B cell (primary cell): ENCODE measurements around the gene MYL4. TPM values are rescaled to one million over a fixed set of nuclear protein-coding genes. Genes with fewer than 3 reads are reported as not detected.

Source experiments
- ATAC-seq: fragments of 200-7000 bp; cut with Tn5 transposase; one replicate; pipeline ENCODE4 v1.10.0; 2021; ENCODE audit warnings: low read depth, mild to moderate bottlenecking, moderate number of reproducible peaks, moderate library complexity
- CTCF ChIA-PET: fragments of 350-600 bp; sonication (Branson Sonifier 250); formaldehyde crosslinking; loops from one replicate; lab custom pipeline; 2021; ENCODE audit warnings: antibody characterized with exemption, inconsistent platforms; lab: Charles Lee
- POLR2A ChIA-PET: fragments of 350-600 bp; sonication (Branson Sonifier 250); formaldehyde crosslinking; loops from one replicate; lab custom pipeline; 2021; ENCODE audit warnings: antibody characterized with exemption; lab: Charles Lee
- DNase-seq: peaks from one replicate; pipeline ENCODE4 v3.0.0; 2013
- H2AFZ ChIP-seq: 2 replicates; pipeline ENCODE4 v1.6.1; 2012; ENCODE audit warnings: mild to moderate bottlenecking, low read depth, low read length; ENCODE audit not compliant: insufficient read depth, poor library complexity, severe bottlenecking
- H3K27ac ChIP-seq, 2 donors: 1 replicate in 1 of 2; 2 replicates in 1 of 2; pipeline ENCODE4 v1.5.1; 2012 to 2013; ENCODE audit warnings: low read length in 2 of 2, mild to moderate bottlenecking in 2 of 2, moderate library complexity in 1 of 2
- H3K27me3 ChIP-seq, 4 experiments: fragments of 200-600 bp in 1 of 4; sonication (generic) in 1 of 4; replicated peaks in 1 of 4; 1 replicate in 2 of 4; 2 replicates in 2 of 4; pipeline versions ENCODE4 v1.6.1 to v1.7.0; 2013 to 2016; ENCODE audit warnings: low read length in 3 of 4, mild to moderate bottlenecking in 2 of 4, mixed read lengths in 1 of 4, moderate library complexity in 1 of 4; ENCODE audit not compliant: insufficient read depth in 4 of 4, control insufficient read depth in 3 of 4; ENCODE audit errors: control extremely low read depth in 1 of 4
- H3K36me3 ChIP-seq, 2 experiments: replicated peaks in 1 of 2; 1 replicate in 1 of 2; 2 replicates in 1 of 2; pipeline versions ENCODE4 v1.6.1 to v1.7.1; 2013; ENCODE audit warnings: low read length in 1 of 2; ENCODE audit not compliant: insufficient read depth in 2 of 2, control insufficient read depth in 1 of 2; ENCODE audit errors: control extremely low read depth in 1 of 2, extremely low read depth in 1 of 2
- H3K4me1 ChIP-seq, 2 donors: fragments of 200-600 bp in 1 of 2; sonication (generic) in 1 of 2; 1 replicate in 1 of 2; 2 replicates in 1 of 2; pipeline versions ENCODE4 v1.5.1 to v1.6.1; 2013 to 2017; ENCODE audit warnings: low read length in 2 of 2; ENCODE audit not compliant: control insufficient read depth in 2 of 2, insufficient read depth in 2 of 2
- H3K4me2 ChIP-seq: replicated peaks from 2 replicates; pipeline ENCODE3; 2012; ENCODE audit warnings: mild to moderate bottlenecking, low read depth, low read length; ENCODE audit not compliant: poor library complexity, severe bottlenecking
- H3K4me3 ChIP-seq, 5 experiments: fragments of 200-600 bp in 1 of 5; sonication (generic) in 1 of 5; 1 replicate in 3 of 5; 2 replicates in 2 of 5; pipeline versions ENCODE4 v1.5.1 to v1.7.0; 2011 to 2016; ENCODE audit warnings: low read length in 4 of 5, mild to moderate bottlenecking in 4 of 5, low read depth in 2 of 5, control low read depth in 1 of 5, moderate library complexity in 1 of 5; ENCODE audit not compliant: insufficient read depth in 1 of 5; ENCODE audit errors: control extremely low read depth in 1 of 5, extremely low read depth in 1 of 5
- H3K79me2 ChIP-seq: fragments of 200-600 bp; sonication (generic); one replicate; pipeline ENCODE4 v1.6.0; 2016; ENCODE audit warnings: low read length; ENCODE audit not compliant: control insufficient read depth, insufficient read depth
- H3K9ac ChIP-seq: fragments of 200-600 bp; sonication (generic); 2 replicates; pipeline ENCODE4 v1.6.1; 2017; ENCODE audit warnings: mild to moderate bottlenecking, low read length, moderate library complexity
- H3K9me3 ChIP-seq, 3 donors: one replicate each; pipeline versions ENCODE4 v1.6.1 to v1.7.1; 2013; ENCODE audit warnings: low read length in 2 of 3; ENCODE audit not compliant: control insufficient read depth in 2 of 3, insufficient read depth in 1 of 3; ENCODE audit errors: control extremely low read depth in 1 of 3
- H4K20me1 ChIP-seq: 2 replicates; pipeline ENCODE4 v1.6.0; 2012; ENCODE audit warnings: mild to moderate bottlenecking, low read length; ENCODE audit not compliant: insufficient read depth, control insufficient read depth, poor library complexity, severe bottlenecking
- H3K27ac Mint-ChIP-seq: one replicate; pipeline ENCODE4 v1.8.0; 2021; ENCODE audit warnings: mixed read lengths
- H3K27me3 Mint-ChIP-seq: one replicate; pipeline ENCODE4 v1.8.0; 2021; ENCODE audit warnings: mixed read lengths
- H3K4me1 Mint-ChIP-seq: one replicate; pipeline ENCODE4 v1.8.0; 2021; ENCODE audit warnings: mixed read lengths
- H3K4me3 Mint-ChIP-seq: one replicate; pipeline ENCODE4 v1.8.0; 2021; ENCODE audit warnings: mixed read lengths
- H3K9me3 Mint-ChIP-seq: one replicate; pipeline ENCODE4 v1.8.0; 2022; ENCODE audit warnings: mixed read lengths; ENCODE audit not compliant: insufficient read depth
- EZH2 ChIP-seq: IDR thresholded peaks from 2 replicates; pipeline ENCODE4 v1.6.1; 2012; ENCODE audit warnings: borderline replicate concordance, low read depth, mild to moderate bottlenecking, moderate library complexity, low read length; ENCODE audit not compliant: insufficient read depth, poor library complexity, severe bottlenecking
- WGBS: methylation state at CpG from one replicate; pipeline ENCODE4 v1.1.5; 2013; ENCODE audit warnings: missing lambda C conversion rate; ENCODE audit not compliant: insufficient coverage; 5-methylcytosine and 5-hydroxymethylcytosine counted together
- intact Hi-C: fragments of 100-400 bp; cut with micrococcal nuclease; formaldehyde crosslinking; loops from one replicate; pipeline ENCODE4 v1.10.0; 2022
- polyA plus RNA-seq: library from polyadenylated mRNA; depleted of rRNA; stranded (reverse); fragments of >200 nt; gene quantifications from 2 replicates; pipeline ENCODE4 v1.2.3, GENCODE V29; 2012
- total RNA-seq, 2 donors: library from RNA; stranded (reverse); fragments of 120-200 nt in 1 of 2; gene quantifications; 1 replicate in 1 of 2; 2 replicates in 1 of 2; pipeline versions ENCODE4 v1.2.3 to v1.2.4, GENCODE V29; 2013 to 2022
- TF ChIP-seq, protein P1 (sequence below): fragments of 200-600 bp; IDR thresholded peaks from one replicate; pipeline ENCODE4 v1.8.0; 2022; ENCODE audit warnings: antibody characterized with exemption, mild to moderate bottlenecking

The MYL4 gene
- total and polyA plus RNA-seq, 2 donors (not counting 1 experiment from before 2014, with no cell fraction given): 0.16 to 0.42 TPM

GRCh38 chr17:47242648-47243047 is 33.5 kb downstream of the MYL4 start:
- ATAC-seq: no peak

More at GRCh38 chr17:47242648-47243047, 33.5 kb downstream of the MYL4 start:
- Mint-ChIP-seq H3K27ac (no peak overlapping the region), H3K4me1 (peaks cover 35% of the 10 kb centered on the region), H3K4me3 (no peak overlapping the region), H3K27me3 (no peaks in the 10 kb centered on the region), H3K9me3 (no peaks in the 10 kb centered on the region)
- Histone ChIP-seq H3K4me1 (peaks cover 25 to 26% of the 10 kb centered on the region in 2 donors), H3K79me2 (no peaks in the 10 kb centered on the region), H3K9me3 (peaks cover 0 to 4% (median 0%) of the 10 kb centered on the region in 3 donors), H3K4me3 (no peak overlapping the region), H3K4me2 (no peak overlapping the region), H2AFZ (no peak overlapping the region), H3K9ac (no peak overlapping the region), H3K36me3 (no peaks in the 10 kb centered on the region), H3K27me3 (no peaks in the 10 kb centered on the region), H4K20me1 (no peaks in the 10 kb centered on the region), H3K27ac (no peak overlapping the region)
- intact Hi-C loops: no loop called here
- no peak for DNase-seq
- POLR2A ChIA-PET: no interaction called here
- no CpG with 5 or more reads among the region's 2 CpGs for WGBS
- TF ChIP-seq EZH2: no peak
- TF ChIP-seq, protein P1, sequence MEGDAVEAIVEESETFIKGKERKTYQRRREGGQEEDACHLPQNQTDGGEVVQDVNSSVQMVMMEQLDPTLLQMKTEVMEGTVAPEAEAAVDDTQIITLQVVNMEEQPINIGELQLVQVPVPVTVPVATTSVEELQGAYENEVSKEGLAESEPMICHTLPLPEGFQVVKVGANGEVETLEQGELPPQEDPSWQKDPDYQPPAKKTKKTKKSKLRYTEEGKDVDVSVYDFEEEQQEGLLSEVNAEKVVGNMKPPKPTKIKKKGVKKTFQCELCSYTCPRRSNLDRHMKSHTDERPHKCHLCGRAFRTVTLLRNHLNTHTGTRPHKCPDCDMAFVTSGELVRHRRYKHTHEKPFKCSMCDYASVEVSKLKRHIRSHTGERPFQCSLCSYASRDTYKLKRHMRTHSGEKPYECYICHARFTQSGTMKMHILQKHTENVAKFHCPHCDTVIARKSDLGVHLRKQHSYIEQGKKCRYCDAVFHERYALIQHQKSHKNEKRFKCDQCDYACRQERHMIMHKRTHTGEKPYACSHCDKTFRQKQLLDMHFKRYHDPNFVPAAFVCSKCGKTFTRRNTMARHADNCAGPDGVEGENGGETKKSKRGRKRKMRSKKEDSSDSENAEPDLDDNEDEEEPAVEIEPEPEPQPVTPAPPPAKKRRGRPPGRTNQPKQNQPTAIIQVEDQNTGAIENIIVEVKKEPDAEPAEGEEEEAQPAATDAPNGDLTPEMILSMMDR: no peak
- CTCF ChIA-PET: interaction anchor here (1.0 to 6.4 kb wide), 3 partner anchors 9 to 73 kb away, joined by 3 to 45 read pairs (median 5); no protein-coding TSS in a partner anchor
